Neural progenitor cell (in vitro differentiated cells): ENCODE results near the gene FOXN4. TPM values are rescaled to one million over a fixed set of nuclear protein-coding genes. Genes with fewer than 3 reads are reported as not detected.

Source experiments
- DNase-seq: peaks from one replicate; pipeline ENCODE4 v3.0.0-alpha.2; 2016; ENCODE audit warnings: low spot score
- H2AFZ ChIP-seq: fragments of 200-600 bp; sonication (generic); replicated peaks from 2 replicates; pipeline ENCODE4 v1.6.1; 2016; ENCODE audit warnings: antibody characterized with exemption
- H3F3A ChIP-seq: fragments of 200-600 bp; sonication (generic); 2 replicates; pipeline ENCODE4 v1.6.1; 2016; ENCODE audit warnings: antibody characterized with exemption, low read depth
- H3K27ac ChIP-seq: fragments of 200-600 bp; sonication (generic); 2 replicates; pipeline ENCODE4 v1.5.1; 2016; ENCODE audit warnings: mild to moderate bottlenecking
- H3K27me3 ChIP-seq: fragments of 200-600 bp; sonication (generic); 2 replicates; pipeline ENCODE4 v1.6.1; 2016; ENCODE audit warnings: mild to moderate bottlenecking, moderate library complexity
- H3K36me3 ChIP-seq: fragments of 200-600 bp; sonication (generic); 2 replicates; pipeline ENCODE4 v1.5.1; 2016
- H3K4me1 ChIP-seq: fragments of 200-600 bp; sonication (generic); 2 replicates; pipeline ENCODE4 v1.6.1; 2016; ENCODE audit warnings: mixed run types
- H3K4me2 ChIP-seq: fragments of 200-600 bp; sonication (generic); 2 replicates; pipeline ENCODE4 v1.6.1; 2016
- H3K4me3 ChIP-seq: fragments of 200-600 bp; sonication (generic); 2 replicates; pipeline ENCODE4 v1.5.1; 2016
- H3K79me2 ChIP-seq: fragments of 200-600 bp; sonication (generic); 2 replicates; pipeline ENCODE4 v1.6.1; 2016; ENCODE audit warnings: low read depth
- H3K9ac ChIP-seq: fragments of 200-600 bp; sonication (generic); 2 replicates; pipeline ENCODE4 v1.6.1; 2016
- H3K9me3 ChIP-seq: fragments of 200-600 bp; sonication (generic); 2 replicates; pipeline ENCODE4 v1.5.1; 2016; ENCODE audit warnings: low read depth
- H4K20me1 ChIP-seq: fragments of 200-600 bp; sonication (generic); 2 replicates; pipeline ENCODE4 v1.6.1; 2016; ENCODE audit warnings: low read depth
- H3K27ac Mint-ChIP-seq: 3 replicates; pipeline ENCODE4 v1.8.0; 2021; ENCODE audit warnings: mixed read lengths
- H3K27me3 Mint-ChIP-seq: 2 replicates; pipeline ENCODE4 v1.8.0; 2022; ENCODE audit warnings: low read depth, mild to moderate bottlenecking, inconsistent platforms, moderate library complexity, mixed read lengths; ENCODE audit not compliant: insufficient read depth
- H3K36me3 Mint-ChIP-seq: 3 replicates; pipeline ENCODE4 v1.8.0; 2021; ENCODE audit warnings: mixed read lengths
- H3K4me1 Mint-ChIP-seq: 3 replicates; pipeline ENCODE4 v1.8.0; 2021; ENCODE audit warnings: mixed read lengths
- H3K4me3 Mint-ChIP-seq: 3 replicates; pipeline ENCODE4 v1.8.0; 2021; ENCODE audit warnings: mild to moderate bottlenecking, moderate library complexity, mixed read lengths
- H3K9me3 Mint-ChIP-seq: 3 replicates; pipeline ENCODE4 v1.8.0; 2020; ENCODE audit warnings: mixed read lengths
- CTCF ChIP-seq: fragments of 200-600 bp; sonication (generic); IDR thresholded peaks from 2 replicates; pipeline ENCODE4 v1.5.1; 2017; ENCODE audit warnings: antibody characterized with exemption, mild to moderate bottlenecking
- EZH2 ChIP-seq: fragments of 200-600 bp; sonication (generic); IDR thresholded peaks from 2 replicates; pipeline ENCODE4 v1.6.1; 2017; ENCODE audit warnings: antibody characterized with exemption, mild to moderate bottlenecking, moderate library complexity
- EZH2phosphoT487 ChIP-seq: fragments of 200-600 bp; sonication (generic); IDR thresholded peaks from 2 replicates; pipeline ENCODE4 v1.6.1; 2017; ENCODE audit warnings: antibody characterized with exemption
- total RNA-seq: library from RNA; depleted of rRNA; stranded (reverse); fragments of >200 nt; gene quantifications from 2 replicates; pipeline ENCODE4 v1.2.3, GENCODE V29; 2015; ENCODE audit warnings: low replicate concordance

Gene FOXN4
- total RNA-seq, 1 donor from 2014 or later = not detected

DNA sequence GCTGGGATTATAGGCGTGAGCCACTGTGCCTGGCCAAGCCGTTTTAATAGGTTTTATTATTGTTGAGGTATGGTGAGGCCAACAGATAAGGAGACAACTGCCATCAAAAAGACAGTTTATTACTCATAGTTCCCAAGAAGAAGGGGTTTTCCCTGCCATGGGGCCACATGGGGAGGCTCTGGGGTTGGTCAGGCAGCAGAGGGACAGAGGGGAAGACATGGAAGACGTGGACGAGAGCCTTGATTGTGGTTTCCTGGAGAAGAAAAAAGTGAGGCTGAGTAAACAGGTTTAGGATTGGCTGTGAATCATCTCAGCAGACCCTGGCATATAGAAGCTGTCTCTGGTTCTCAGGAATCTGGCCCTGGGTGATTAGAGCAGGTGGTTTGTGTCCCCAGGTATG is 69.9 kb downstream of the FOXN4 start:
- Histone ChIP-seq H3F3A (no peaks in the 10 kb centered on the region), H3K9ac (no peak overlapping the region), H4K20me1 (no peaks in the 10 kb centered on the region), H3K4me1 (no peaks in the 10 kb centered on the region), H3K4me2 (no peak overlapping the region), H3K4me3 (no peak overlapping the region), H3K36me3 (no peaks in the 10 kb centered on the region), H2AFZ (no peak overlapping the region), H3K9me3 (no peaks in the 10 kb centered on the region), H3K27ac (no peak overlapping the region), H3K79me2 (no peaks in the 10 kb centered on the region), H3K27me3 (no peaks in the 10 kb centered on the region)
- Mint-ChIP-seq H3K27me3 (no peaks in the 10 kb centered on the region), H3K27ac (no peak overlapping the region), H3K4me3 (no peak overlapping the region), H3K36me3 (peaks cover 13% of the 10 kb centered on the region), H3K4me1 (no peaks in the 10 kb centered on the region), H3K9me3 (no peaks in the 10 kb centered on the region)
- DNase-seq = no peak
- no peak for TF ChIP-seq EZH2phosphoT487
- TF ChIP-seq CTCF = no peak
- no peak for TF ChIP-seq EZH2

DNA sequence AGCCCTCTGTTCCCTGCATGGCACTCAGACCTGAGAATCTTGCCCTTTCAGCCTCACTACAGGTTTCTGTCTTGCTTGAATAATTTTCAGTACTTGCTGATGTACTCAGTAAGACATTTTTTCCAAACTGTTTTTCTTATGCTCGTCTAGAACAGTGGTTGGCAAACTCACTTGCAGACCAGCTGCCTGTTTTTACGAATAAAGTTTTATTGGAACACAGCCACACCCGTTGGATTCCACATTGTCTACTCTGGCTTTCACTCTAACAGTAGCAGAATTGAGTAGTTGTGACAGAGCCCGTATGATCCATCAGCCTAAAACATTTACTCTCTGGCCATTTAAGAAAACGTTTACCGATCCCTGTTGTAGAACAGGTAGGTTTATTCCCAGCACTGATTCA is 72.8 kb downstream of the FOXN4 start:
- DNase-seq = no peak
- Histone ChIP-seq H3K9me3 (no peaks in the 10 kb centered on the region), H2AFZ (no peak overlapping the region), H3K27me3 (no peaks in the 10 kb centered on the region), H3K36me3 (no peaks in the 10 kb centered on the region), H3F3A (no peaks in the 10 kb centered on the region), H3K79me2 (no peaks in the 10 kb centered on the region), H3K27ac (no peak overlapping the region), H3K9ac (no peak overlapping the region), H4K20me1 (no peaks in the 10 kb centered on the region), H3K4me1 (no peaks in the 10 kb centered on the region), H3K4me2 (no peak overlapping the region), H3K4me3 (no peak overlapping the region)
- no peak for TF ChIP-seq EZH2
- no peak for TF ChIP-seq EZH2phosphoT487
- TF ChIP-seq CTCF = no peak
- no peak overlapping the region for H3K4me3 Mint-ChIP-seq
- no peak overlapping the region for H3K27ac Mint-ChIP-seq
- no peaks in the 10 kb centered on the region for H3K4me1 Mint-ChIP-seq
- peaks cover 8% of the 10 kb centered on the region for H3K36me3 Mint-ChIP-seq
- no peaks in the 10 kb centered on the region for H3K27me3 Mint-ChIP-seq
- no peaks in the 10 kb centered on the region for H3K9me3 Mint-ChIP-seq

- no peaks in the 10 kb centered on the region for H4K20me1 ChIP-seq
- Mint-ChIP-seq H3K9me3 (no peaks in the 10 kb centered on the region), H3K4me1 (no peaks in the 10 kb centered on the region), H3K36me3 (peaks cover 10% of the 10 kb centered on the region), H3K4me3 (no peak overlapping the region), H3K27me3 (no peaks in the 10 kb centered on the region), H3K27ac (no peak overlapping the region)
- no peaks in the 10 kb centered on the region for H3K79me2 ChIP-seq
- no peak overlapping the region for H3K27ac ChIP-seq
- no peak overlapping the region for H3K4me3 ChIP-seq
- H3K4me1 ChIP-seq = no peaks in the 10 kb centered on the region
- no peaks in the 10 kb centered on the region for H3K27me3 ChIP-seq
- no peak overlapping the region for H3K9ac ChIP-seq
- no peaks in the 10 kb centered on the region for H3K36me3 ChIP-seq
- TF ChIP-seq EZH2phosphoT487 (no peak), EZH2 (no peak), CTCF (no peak)
- H2AFZ ChIP-seq = no peak overlapping the region
- H3F3A ChIP-seq = no peaks in the 10 kb centered on the region
- H3K4me2 ChIP-seq = no peak overlapping the region
- no peaks in the 10 kb centered on the region for H3K9me3 ChIP-seq
- DNase-seq = no peak
Observed at GRCh38 chr12:109234012-109234411, 75.1 kb downstream of the FOXN4 start.

- Histone ChIP-seq H3K9ac (no peak overlapping the region), H2AFZ (no peak overlapping the region), H4K20me1 (no peaks in the 10 kb centered on the region), H3K79me2 (no peaks in the 10 kb centered on the region), H3K4me3 (no peak overlapping the region), H3F3A (no peaks in the 10 kb centered on the region), H3K27me3 (no peaks in the 10 kb centered on the region), H3K4me1 (no peaks in the 10 kb centered on the region), H3K4me2 (no peak overlapping the region), H3K27ac (no peak overlapping the region), H3K36me3 (no peaks in the 10 kb centered on the region), H3K9me3 (no peaks in the 10 kb centered on the region)
- H3K27me3 Mint-ChIP-seq = no peaks in the 10 kb centered on the region
- no peak for DNase-seq
- H3K9me3 Mint-ChIP-seq = no peaks in the 10 kb centered on the region
- H3K4me3 Mint-ChIP-seq = no peak overlapping the region
- no peak overlapping the region for H3K27ac Mint-ChIP-seq
- H3K36me3 Mint-ChIP-seq = peaks cover 10% of the 10 kb centered on the region
- no peaks in the 10 kb centered on the region for H3K4me1 Mint-ChIP-seq
- TF ChIP-seq EZH2 (no peak), CTCF (no peak), EZH2phosphoT487 (no peak)
Observed at GRCh38 chr12:109232731-109233130, 76.4 kb downstream of the FOXN4 start.
